ENCODE measurements around the gene DERL3.

DERL3 gene

DNA sequence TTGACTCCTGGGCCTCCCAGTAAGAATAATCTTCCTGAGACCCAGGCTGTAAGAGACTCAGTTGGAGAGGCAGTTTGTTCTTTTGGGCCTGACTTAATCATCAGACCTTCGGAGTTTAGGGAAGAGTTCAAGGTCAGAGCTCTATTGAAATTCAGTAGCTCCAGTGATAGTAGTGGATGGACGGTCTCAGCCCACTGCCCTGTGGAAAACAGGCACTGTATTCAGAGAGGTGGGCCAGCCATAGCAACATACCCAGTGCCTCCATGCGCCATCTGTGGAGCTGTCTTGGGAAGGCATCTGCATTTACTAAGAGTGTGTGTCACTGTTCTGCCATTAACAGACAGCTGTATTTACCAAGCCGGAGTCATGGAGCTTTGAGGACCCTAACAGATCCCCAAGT lies 49.2 kb downstream of the DERL3 start:
- no peak overlapping the region for H3K4me3 ChIP-seq (ENCODE audit: low read length)
- TF ChIP-seq ZNF274 (IDR thresholded peaks at IDR 0.05; ENCODE audit: low read depth, low read length), result no peak

DNA sequence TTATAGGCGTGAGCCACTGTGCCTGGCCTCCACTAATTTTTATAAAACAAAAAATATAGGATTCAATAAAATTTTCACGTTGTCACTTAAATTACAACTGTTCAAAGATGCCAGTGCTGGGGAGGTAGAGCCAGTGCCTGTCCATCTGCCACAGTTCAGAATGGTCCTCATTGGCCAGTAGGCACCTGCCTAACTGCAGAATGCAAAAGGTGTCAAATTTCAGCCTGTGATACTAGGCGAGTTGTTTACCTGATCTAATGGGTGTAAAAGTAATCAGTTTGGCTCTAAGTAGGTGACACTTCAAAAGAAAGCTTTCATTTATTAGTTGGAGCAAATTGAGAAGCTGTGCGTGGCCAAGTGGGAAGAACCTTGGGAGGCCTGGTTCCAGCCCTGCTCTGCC lies 49.7 kb downstream of the DERL3 start:
- no peak for TF ChIP-seq ZNF274 (IDR thresholded peaks at IDR 0.05; ENCODE audit: low read depth, low read length)

DNA sequence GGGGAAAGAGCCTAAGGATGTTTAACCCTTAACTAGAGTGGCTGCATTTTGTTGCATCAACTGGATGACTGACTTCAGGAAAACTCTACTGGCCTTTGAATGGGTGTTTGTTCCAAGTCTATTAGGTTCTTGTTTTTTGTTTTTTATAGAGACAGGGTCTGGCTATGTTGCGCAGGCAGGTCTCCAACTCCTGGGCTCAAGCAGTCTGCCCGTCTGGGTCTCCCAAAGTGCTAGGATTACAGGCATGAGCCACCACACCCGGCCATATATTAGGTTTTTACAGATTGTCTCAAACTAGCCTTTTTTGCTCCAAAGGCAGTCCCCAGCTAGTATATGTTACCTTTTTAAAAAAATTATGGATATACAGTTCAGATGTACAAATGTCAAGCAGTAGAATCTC lies 50.9 kb downstream of the DERL3 start:
- no peak for TF ChIP-seq ZNF274 (IDR thresholded peaks at IDR 0.05; ENCODE audit: low read depth, low read length)
- H3K4me3 ChIP-seq (ENCODE audit: low read length), result peak overlapping the region; percentile 98

More for the DNA sequence above, 49.7 kb downstream of the DERL3 start:
- no peak overlapping the region for H3K4me3 ChIP-seq (ENCODE audit: low read length)

DNA sequence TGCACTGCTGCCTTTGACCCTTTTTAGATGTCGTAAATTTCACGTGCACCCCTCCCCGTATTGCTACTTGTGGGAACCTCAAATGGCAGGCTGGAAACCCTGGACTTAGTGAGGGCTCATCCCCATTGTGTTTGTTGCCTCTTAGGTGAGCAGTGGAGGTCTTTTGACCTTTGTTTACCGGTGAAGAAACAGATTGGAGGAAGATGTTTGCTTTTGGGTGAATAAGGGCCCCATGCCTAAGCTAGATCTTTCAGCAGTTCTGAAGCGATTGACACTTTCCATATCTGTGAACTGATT lies 51.3 kb downstream of the DERL3 start:
- TF ChIP-seq ZNF274 (IDR thresholded peaks at IDR 0.05; ENCODE audit: low read depth, low read length), result no peak
- H3K4me3 ChIP-seq (ENCODE audit: low read length), result peak overlapping the region; percentile 98

DNA sequence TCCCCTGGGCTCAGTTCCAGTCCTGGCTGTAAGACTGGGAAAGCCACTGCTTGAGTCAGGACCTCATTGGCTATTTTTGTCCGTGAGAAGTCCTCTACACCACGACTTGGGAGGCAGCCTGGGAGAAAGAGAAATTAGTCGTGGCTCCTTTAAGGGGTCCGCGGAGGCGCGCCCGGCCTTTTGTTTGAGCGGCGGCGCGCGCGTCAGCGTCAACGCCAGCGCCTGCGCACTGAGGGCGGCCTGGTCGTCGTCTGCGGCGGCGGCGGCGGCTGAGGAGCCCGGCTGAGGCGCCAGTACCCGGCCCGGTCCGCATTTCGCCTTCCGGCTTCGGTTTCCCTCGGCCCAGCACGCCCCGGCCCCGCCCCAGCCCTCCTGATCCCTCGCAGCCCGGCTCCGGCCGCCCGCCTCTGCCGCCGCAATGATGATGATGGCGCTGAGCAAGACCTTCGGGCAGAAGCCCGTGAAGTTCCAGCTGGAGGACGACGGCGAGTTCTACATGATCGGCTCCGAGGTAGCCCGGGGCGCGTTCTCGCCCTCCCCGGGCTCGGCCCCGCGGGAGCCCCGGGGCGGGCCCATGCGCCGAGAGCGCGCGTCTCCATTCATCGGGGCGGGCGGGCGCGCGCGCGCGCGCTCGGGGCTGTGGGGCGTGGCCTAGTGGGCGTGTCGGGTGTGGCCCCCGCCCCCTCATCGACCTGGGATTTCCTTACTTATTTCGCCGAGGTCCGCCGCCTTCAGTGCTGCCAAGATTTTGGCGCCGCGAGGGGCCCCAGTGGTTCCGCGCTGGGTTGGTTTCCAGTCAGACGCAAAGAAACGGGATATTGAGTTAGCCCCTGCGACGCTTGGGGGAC lies 51.8 kb downstream of the DERL3 start, which contains the start of gene SMARCB1:
SMARCB1 (plus strand) TSS at position 215 of the 848 bp plus-strand sequence; CDS start at position 419, 204 bp downstream.
- no peak for TF ChIP-seq ZNF274 (IDR thresholded peaks at IDR 0.05; ENCODE audit: low read depth, low read length)
- H3K4me3 ChIP-seq (ENCODE audit: low read length), result peak within 1 kb of the TSS; percentile 98

DNA sequence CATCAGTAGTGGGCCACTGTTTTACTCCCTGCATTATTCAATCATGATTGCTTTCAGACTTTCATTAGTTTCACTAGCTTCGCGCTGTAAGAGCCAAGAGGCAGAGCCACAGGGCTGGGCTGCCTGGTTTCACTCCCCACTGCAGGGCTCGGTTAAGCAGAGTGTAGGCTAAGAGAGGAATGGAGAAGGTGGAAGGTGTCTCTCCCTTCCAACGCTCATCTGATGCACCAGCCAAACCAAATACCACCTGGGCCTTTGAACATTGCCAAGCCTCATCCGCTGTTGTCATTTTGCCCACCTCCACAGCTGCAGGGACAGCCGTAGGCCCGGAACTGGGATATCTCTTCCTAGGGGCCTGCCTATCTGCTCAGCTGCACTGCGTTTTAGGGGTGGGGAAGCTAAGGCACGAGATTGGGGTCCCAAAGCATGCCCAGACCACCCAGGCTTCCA lies 52.5 kb downstream of the DERL3 start:
- TF ChIP-seq ZNF274 (IDR thresholded peaks at IDR 0.05; ENCODE audit: low read depth, low read length), result no peak
- H3K4me3 ChIP-seq (ENCODE audit: low read length), result peak overlapping the region; percentile 98; the same call in 1 of the 2 replicates
